Measurements from ENCODE around the gene VAV3. TPM values are rescaled to one million over a fixed set of nuclear protein-coding genes. Genes with fewer than 3 reads are reported as not detected.
A peak's percentile ranks its signal among the peaks of the same experiment; 100 is the strongest.
"Not testable (repeated sequence)": the region's sequence is repeated elsewhere in the genome, so short reads cannot be mapped to it uniquely, and the experiment has no call there.

Gene VAV3, protein sequence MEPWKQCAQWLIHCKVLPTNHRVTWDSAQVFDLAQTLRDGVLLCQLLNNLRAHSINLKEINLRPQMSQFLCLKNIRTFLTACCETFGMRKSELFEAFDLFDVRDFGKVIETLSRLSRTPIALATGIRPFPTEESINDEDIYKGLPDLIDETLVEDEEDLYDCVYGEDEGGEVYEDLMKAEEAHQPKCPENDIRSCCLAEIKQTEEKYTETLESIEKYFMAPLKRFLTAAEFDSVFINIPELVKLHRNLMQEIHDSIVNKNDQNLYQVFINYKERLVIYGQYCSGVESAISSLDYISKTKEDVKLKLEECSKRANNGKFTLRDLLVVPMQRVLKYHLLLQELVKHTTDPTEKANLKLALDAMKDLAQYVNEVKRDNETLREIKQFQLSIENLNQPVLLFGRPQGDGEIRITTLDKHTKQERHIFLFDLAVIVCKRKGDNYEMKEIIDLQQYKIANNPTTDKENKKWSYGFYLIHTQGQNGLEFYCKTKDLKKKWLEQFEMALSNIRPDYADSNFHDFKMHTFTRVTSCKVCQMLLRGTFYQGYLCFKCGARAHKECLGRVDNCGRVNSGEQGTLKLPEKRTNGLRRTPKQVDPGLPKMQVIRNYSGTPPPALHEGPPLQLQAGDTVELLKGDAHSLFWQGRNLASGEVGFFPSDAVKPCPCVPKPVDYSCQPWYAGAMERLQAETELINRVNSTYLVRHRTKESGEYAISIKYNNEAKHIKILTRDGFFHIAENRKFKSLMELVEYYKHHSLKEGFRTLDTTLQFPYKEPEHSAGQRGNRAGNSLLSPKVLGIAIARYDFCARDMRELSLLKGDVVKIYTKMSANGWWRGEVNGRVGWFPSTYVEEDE
- 7.9 TPM for polyA plus RNA-seq

DNA sequence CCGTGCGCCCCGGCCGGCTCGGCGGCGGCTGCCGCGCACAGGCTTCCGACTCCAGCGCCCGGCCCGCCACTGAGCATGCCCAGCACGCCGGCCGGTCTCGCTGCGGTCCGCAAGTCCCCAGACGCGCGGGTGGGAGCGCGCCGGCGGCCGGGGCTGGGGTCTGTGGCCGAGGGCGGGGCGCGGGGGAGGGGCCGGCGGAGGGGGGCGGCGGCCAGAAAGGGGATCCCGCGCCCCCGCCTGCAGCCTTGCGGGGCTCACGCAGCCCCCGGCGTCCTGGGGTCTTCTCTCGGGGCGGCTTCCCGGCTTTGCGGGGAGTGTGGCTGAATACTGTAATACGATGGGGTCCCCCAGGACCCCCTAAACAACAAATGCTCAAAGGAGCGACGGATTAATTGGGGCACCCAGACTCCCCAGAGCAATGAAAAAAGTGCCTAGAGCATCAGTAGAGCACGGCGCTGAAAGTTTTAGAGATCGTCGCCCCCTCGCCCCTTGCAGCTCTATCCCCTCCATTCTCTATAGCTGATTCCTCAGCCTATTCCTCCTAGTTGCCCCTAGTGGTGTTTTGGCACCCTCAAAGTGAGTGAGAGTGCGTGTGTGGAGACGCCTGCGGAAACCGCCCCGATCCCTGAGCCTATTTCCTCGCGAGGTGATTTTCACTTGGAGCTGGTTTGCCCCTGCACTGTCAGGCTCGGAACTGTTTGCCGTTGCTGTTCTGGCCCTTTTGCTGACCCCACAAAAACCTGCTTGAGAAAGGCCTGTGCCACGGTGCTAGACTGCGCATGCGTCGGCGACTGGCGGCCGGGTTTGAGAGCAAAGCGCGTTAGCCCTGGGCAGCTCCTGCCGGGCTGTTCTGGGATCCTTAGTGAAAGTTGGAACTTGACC lies at the start of gene VAV3:
Gene VAV3 (minus strand): TSS at position 71 of the 882 bp plus-strand sequence. CDS start 311 bp downstream, outside the sequence.
- Mint-ChIP-seq H3K27ac (peak within 1 kb of the TSS; percentile 91 to 98 (median 93)), H3K4me3 (peak within 1 kb of the TSS; percentile 94 to 100 (median 97)), H3K4me1 (peaks cover 19 to 26% (median 22%) of the 10 kb centered on the region in 3 donors), H3K9me3 (no peaks in the 10 kb centered on the region), H3K36me3 (peaks cover 3% of the 10 kb centered on the region), H3K27me3 (no peaks in the 10 kb centered on the region)

DNA sequence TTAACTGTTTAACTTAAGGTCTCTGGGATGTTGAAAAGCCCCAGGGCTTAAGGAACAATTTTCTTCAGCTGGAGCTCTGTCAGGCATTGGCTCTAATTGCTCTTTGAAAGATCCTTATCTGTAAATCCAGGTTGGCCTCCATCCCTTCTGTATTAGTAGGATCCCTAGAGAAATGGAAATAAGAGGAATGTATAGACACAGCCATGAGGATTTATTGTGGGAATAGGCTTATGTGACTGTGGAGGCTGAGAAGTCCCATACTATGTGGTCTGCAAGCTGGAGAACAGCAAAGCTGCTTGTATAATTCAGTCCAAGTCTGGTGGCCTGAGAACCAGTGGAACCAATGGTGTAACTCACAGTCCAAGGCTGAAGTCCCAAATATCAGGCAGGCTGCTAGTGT lies 47.6 kb upstream of the VAV3 start:
- Mint-ChIP-seq H3K27ac (no peak overlapping the region), H3K27me3 (peaks cover 1% of the 10 kb centered on the region), H3K4me1 (peaks cover 7 to 26% (median 20%) of the 10 kb centered on the region in 3 donors), H3K36me3 (peaks cover 4% of the 10 kb centered on the region), H3K4me3 (no peak overlapping the region), H3K9me3 (no peaks in the 10 kb centered on the region)

DNA sequence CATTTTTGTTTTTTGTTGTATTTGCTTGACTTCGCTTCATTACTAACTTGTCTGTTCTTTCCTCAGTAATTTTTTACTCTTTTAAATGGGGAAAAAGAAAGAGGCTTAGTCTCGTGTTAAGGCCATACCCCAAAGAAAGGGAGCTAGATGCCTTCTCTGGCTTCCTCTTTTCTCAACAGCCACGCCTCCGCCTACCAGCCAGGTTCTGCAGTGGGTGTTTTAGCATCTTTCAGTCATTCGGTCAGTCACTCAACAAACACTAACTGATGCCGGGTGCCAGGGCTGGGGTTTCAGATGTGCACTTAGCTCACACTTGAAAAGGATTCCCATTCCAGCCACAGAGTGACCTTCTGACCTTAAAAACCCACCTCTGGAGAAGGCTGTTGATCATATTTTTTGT lies 46.3 kb upstream of the VAV3 start:
- Mint-ChIP-seq H3K4me1 (peaks cover 11 to 34% (median 26%) of the 10 kb centered on the region in 3 donors), H3K4me3 (no peak overlapping the region), H3K36me3 (peaks cover 4% of the 10 kb centered on the region), H3K27me3 (peaks cover 1% of the 10 kb centered on the region), H3K9me3 (no peaks in the 10 kb centered on the region), H3K27ac (no peak overlapping the region)

DNA sequence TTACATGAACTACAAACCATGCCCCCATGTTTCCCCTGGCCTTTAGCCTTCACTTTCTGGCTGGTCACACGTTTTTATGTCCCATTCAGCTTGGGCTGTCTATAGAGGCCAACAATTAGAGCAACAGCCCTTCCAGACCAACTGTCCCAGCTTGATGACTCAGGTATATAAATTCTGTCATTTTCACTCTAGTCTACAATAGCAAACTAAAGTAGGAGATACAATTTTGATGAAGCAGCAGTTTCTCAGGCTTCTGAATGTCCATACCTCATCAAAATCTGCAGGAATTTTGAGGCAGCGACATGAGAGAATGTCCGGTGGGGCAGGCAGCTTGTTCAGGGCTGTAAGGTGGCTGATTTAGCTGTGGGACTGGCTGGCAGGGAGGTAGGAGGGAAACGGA lies 45.6 kb upstream of the VAV3 start:
- H3K27me3 Mint-ChIP-seq, result peaks cover 1% of the 10 kb centered on the region
- H3K27ac Mint-ChIP-seq, result no peak overlapping the region
- H3K36me3 Mint-ChIP-seq, result peaks cover 4% of the 10 kb centered on the region
- no peaks in the 10 kb centered on the region for H3K9me3 Mint-ChIP-seq
- H3K4me1 Mint-ChIP-seq, result peaks cover 10 to 35% (median 26%) of the 10 kb centered on the region in 3 donors
- no peak overlapping the region for H3K4me3 Mint-ChIP-seq

DNA sequence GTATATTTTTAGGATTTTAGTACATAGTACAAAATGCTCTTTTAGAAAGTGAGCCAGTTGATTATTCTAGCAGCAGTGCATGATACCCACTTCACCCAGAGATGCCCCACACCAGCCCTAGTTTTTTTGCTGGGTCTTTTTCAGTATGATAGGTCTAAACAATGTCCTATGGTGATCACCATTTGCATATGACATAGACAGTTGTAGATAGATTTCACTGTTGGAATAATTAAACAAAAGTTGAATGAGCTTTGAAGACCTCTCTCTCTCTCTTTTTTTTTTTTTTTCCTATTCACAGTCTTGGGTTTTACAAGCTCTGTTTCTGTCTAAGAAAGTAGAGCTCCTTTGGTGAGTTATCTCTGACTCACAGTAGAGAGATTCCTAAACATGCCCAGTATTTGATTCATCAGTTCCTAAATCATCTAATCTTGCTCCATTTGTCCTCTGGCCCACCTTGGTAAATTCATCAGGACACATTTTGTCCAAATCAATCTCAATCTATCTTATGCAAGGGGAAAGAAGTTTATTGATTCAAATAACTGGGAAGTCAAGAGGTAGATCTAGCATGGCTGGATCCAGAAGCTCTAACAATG lies 44.7 kb upstream of the VAV3 start:
- H3K9me3 Mint-ChIP-seq, result peaks cover 2 to 3% (median 2%) of the 10 kb centered on the region in 3 donors
- H3K27ac Mint-ChIP-seq, result no peak overlapping the region
- peaks cover 10 to 37% (median 26%) of the 10 kb centered on the region in 3 donors for H3K4me1 Mint-ChIP-seq
- H3K27me3 Mint-ChIP-seq, result no peaks in the 10 kb centered on the region
- H3K4me3 Mint-ChIP-seq, result no peak overlapping the region
- peaks cover 4% of the 10 kb centered on the region for H3K36me3 Mint-ChIP-seq

DNA sequence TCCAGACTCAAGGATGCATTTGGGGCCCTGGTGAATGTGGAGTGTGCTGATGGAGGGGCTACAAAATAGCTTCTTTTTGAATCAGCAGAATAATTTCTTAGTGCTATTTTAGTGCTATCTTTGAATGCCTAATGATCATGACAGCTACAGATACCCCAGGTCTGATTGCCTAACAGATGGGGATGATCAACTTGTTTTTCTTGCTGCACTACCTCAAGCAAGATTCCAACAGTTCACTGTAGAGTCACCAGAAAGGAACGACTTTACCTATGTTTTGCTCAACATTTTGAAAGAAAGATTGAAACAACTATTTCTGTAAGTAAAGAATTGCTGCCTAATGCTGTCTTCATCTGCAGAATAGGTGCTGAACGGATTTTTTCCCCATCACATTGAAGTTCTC lies 42.6 kb upstream of the VAV3 start:
- Mint-ChIP-seq H3K27me3 (no peaks in the 10 kb centered on the region), H3K9me3 (peaks cover 2 to 3% (median 2%) of the 10 kb centered on the region in 3 donors), H3K36me3 (peaks cover 4% of the 10 kb centered on the region), H3K4me3 (peak overlapping the region in 1 of 4 donors; percentile 87), H3K27ac (peak overlapping the region in 1 of 3 donors; percentile 60), H3K4me1 (peaks cover 10 to 33% (median 26%) of the 10 kb centered on the region in 3 donors)

DNA sequence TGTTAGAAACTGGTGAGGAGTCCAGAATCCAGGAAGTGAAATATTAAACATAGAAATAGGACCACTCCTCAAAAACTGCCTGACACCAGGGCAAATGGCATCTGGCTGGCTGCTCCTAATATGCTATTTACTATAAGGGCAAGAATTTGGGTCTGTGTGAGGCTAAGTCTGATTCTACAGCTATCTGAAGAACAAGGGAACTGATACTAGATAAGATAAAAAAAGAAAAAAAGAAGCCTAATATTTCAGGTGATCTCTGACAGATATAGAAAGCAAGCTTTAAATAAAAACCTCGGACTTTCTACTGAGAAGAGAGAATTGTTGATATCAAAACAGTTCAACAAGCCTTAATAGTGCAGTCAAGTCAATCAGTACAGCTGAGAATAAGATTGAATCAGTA lies 42.1 kb upstream of the VAV3 start:
- H3K27ac Mint-ChIP-seq, result peak overlapping the region in 1 of 3 donors; percentile 50

DNA sequence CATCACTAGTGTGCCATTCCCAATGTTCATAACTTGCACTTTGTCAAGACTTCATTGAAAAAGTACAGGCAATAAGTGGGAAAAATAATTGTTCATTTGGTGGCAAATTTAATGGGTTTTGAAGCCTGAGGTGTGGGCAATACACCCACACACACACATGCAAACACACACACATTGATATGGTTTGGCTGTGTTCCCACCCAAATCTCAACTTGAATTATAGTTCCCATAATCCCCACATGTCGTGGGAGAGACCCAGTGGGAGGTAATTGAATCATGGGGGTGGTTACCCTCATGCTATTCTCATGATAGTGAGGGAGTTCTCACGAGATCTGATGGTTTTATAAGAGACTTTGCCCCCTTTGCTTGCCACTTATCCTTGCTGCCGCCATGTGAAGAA lies 39.9 kb upstream of the VAV3 start:
- H3K27me3 Mint-ChIP-seq, H3K9me3 Mint-ChIP-seq, H3K4me3 Mint-ChIP-seq, H3K36me3 Mint-ChIP-seq, H3K27ac Mint-ChIP-seq: not testable (repeated sequence)
- H3K4me1 Mint-ChIP-seq, result peaks cover 10 to 29% (median 19%) of the 10 kb centered on the region in 3 donors

More for the DNA sequence above, 42.1 kb upstream of the VAV3 start:
- Mint-ChIP-seq H3K36me3 (peaks cover 4% of the 10 kb centered on the region), H3K4me3 (peak overlapping the region in 1 of 4 donors; percentile 59), H3K9me3 (peaks cover 2 to 3% (median 2%) of the 10 kb centered on the region in 3 donors), H3K27me3 (no peaks in the 10 kb centered on the region), H3K4me1 (peaks cover 10 to 33% (median 26%) of the 10 kb centered on the region in 3 donors)

DNA sequence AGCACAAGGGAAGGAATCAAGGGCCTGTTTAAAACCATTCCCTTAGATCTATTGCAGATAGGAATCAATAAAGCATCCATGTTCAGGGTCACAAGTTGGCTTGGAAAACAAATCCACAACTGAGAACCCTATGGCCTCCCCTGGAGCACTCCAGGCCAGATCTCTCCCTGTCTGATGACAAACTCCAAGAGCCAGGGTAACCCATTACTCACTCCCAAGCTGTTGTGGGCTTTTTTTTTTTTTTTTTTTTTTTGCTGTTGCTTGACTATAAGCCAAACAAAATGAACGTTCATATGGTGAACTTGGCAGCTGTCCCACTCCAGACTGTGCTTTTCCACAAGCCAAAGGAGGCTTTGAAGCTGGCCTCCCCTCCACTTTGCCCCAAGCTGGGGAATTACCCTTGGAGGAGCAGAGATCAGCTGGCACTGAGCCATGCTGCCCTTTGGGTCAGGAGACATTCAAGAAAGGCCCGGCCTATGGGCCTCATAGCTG lies 35.7 kb upstream of the VAV3 start:
- Mint-ChIP-seq H3K9me3 (peaks cover 2 to 3% (median 2%) of the 10 kb centered on the region in 3 donors), H3K27me3 (no peaks in the 10 kb centered on the region), H3K27ac (no peak overlapping the region), H3K36me3 (peaks cover 2% of the 10 kb centered on the region), H3K4me1 (peaks cover 0 to 3% (median 0%) of the 10 kb centered on the region in 3 donors), H3K4me3 (peak overlapping the region in 1 of 4 donors; percentile 21)

DNA sequence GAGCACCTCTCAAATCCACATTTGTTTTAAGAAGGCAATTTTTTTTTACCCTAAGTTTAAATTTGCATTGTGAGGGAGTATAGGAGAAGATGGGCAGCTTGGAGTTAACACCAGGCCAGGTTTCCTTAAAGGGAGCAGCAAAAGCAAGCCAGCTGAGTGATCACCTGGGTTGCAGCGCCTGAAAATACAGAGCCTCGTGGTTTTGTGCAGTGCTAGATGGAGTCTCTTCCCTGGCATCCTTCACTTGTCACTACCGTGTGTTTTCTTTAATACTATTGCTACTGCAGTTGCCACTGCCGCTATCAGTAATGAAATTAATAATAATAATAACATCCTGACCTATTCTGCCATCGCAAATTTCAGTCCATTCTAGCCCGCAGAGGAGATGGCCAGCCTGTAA lies 35.2 kb upstream of the VAV3 start:
- Mint-ChIP-seq H3K27ac (no peak overlapping the region), H3K4me3 (no peak overlapping the region), H3K9me3 (peaks cover 1 to 2% (median 1%) of the 10 kb centered on the region in 3 donors), H3K27me3 (no peaks in the 10 kb centered on the region), H3K36me3 (peaks cover 3% of the 10 kb centered on the region), H3K4me1 (no peaks in the 10 kb centered on the region)

DNA sequence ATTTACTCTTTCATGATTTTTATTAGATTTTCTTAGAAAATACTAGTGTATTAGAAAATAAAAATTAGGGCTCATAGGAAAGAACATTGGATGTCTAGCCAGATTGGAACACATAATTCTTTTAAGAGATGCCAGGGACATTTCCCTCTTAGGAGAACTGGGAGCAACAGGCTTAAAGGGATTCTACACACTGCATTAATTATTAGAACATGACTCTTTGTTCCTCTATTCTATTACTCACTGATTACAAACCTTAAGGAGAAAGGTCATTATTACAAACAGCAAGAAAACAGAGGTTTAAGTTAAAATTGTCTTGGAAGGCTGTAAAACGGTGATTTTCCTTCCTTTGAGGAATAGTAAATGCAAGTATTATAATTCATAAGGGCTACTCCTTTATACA lies 32.9 kb upstream of the VAV3 start:
- Mint-ChIP-seq H3K4me1 (no peaks in the 10 kb centered on the region), H3K27me3 (no peaks in the 10 kb centered on the region), H3K27ac (no peak overlapping the region), H3K36me3 (peaks cover 5% of the 10 kb centered on the region), H3K4me3 (no peak overlapping the region), H3K9me3 (no peaks in the 10 kb centered on the region)

DNA sequence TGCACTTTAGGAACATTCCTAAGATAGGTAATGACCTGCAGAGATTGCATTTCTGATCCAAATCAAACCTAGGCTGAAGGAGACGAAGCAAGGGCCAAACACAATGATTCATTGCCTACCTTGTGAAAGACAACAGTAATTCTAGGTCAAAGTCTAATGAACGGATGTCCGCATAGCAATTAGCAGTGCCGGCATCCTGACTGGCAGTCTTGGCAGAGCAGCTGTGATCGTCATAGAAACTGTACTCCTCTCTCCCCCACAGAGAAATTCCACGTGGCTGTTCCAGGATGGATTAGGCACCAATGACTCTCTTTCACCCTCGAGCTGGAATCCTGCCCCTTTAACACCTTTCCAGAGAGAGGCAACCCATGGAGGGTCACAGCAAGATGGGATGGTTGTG lies 28.9 kb upstream of the VAV3 start:
- no peaks in the 10 kb centered on the region for H3K9me3 Mint-ChIP-seq
- no peak overlapping the region for H3K27ac Mint-ChIP-seq
- H3K36me3 Mint-ChIP-seq, result peaks cover 5% of the 10 kb centered on the region
- H3K27me3 Mint-ChIP-seq, result no peaks in the 10 kb centered on the region
- H3K4me1 Mint-ChIP-seq, result no peaks in the 10 kb centered on the region
- no peak overlapping the region for H3K4me3 Mint-ChIP-seq

DNA sequence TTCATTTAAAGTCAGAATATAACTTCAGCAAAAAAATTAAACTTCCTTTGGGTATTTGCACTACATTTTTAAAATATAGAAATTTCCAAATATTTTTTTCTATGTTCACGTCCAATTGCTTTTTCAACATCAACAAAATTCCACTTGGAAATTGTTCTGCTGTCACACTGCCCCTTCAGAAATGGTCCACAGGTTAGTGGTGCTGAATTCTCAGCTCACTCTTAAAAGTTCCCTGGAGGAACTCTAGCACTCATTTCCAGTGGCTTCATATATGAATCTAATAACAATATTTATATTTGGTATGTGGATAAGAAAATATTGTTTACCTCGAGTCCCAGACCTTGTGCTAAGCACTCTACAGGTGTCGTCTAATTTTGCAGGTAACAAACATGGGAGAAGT lies 27.4 kb upstream of the VAV3 start:
- no peaks in the 10 kb centered on the region for H3K27me3 Mint-ChIP-seq
- H3K4me3 Mint-ChIP-seq, result no peak overlapping the region
- H3K36me3 Mint-ChIP-seq, result peaks cover 5% of the 10 kb centered on the region
- H3K27ac Mint-ChIP-seq, result no peak overlapping the region
- no peaks in the 10 kb centered on the region for H3K4me1 Mint-ChIP-seq
- no peaks in the 10 kb centered on the region for H3K9me3 Mint-ChIP-seq

Measured in IgD-negative memory B cell (primary cell).